Measurements from ENCODE around the gene ITPR1.

Gene ITPR1

DNA sequence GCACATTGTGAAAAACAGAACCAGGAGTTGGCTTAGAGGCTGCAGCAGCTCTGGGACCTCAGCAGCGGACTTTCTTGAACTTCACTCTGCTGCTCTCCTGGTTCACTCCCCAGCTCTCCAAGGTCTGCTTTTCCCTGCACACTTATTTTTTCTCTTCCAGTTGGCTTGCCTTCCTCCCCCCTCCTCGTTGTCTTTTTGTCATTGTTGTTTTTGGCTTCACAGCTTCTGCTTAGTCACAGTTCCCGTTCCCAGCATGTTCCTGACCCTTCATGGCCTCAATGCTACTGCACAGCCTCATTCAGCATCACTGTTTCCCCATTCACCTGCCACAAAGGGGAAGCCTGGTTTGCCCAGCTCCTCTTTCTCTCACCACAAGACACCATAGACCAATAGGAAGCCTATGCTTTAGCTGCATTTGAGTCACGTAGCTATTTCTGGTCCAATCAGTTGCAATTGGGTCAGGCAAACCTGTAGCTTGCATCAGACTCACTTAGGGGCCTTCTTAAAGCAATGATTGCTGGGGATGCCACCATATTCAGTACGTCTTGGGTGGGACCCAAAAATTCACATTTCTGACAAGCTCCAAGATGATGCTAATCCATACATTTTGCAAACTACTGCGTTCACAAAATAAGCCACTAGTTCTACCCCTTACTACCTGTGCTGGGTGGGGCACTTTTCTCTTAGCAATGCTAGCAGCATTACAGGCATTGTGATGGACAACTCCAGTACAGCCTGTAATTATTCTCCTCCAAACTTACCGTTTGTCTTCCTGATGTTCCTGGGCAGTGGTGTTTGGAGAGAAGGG is 18.3 kb upstream of the ITPR1 start:
- Histone ChIP-seq H3K4me3 (ENCODE audit: low read length) (no peak overlapping the region), H3K4ac (ENCODE audit: low read depth, low read length) (no peak overlapping the region), H3K27ac (ENCODE audit: low read depth, low read length) (no peak overlapping the region), H2BK120ac (ENCODE audit: low read depth, low read length) (no peak overlapping the region), H3K79me2 (ENCODE audit: control insufficient read depth, insufficient read depth, low read length) (no peaks in the 10 kb centered on the region), H2BK5ac (ENCODE audit: low read length) (no peak overlapping the region), H3K18ac (ENCODE audit: low read length) (no peak overlapping the region), H3K56ac (ENCODE audit: low read length) (no peak overlapping the region), H4K5ac (ENCODE audit: low read length) (no peak overlapping the region), H3K79me1 (ENCODE audit: low read length) (no peaks in the 10 kb centered on the region), H3K9ac (ENCODE audit: low read length) (no peak overlapping the region), H3K23ac (ENCODE audit: low read length) (no peak overlapping the region), H4K8ac (ENCODE audit: low read depth, low read length) (no peak overlapping the region), H2AK5ac (ENCODE audit: low read length) (no peak overlapping the region), H2BK15ac (replicated peaks; ENCODE audit: low read depth) (no peak overlapping the region), H3K27me3 (ENCODE audit: insufficient read depth, low read length, poor library complexity) (no peaks in the 10 kb centered on the region), H3K4me2 (ENCODE audit: low read length) (no peak overlapping the region), H3K36me3 (ENCODE audit: control insufficient read depth, insufficient read depth, low read length) (no peaks in the 10 kb centered on the region), H3K4me1 (ENCODE audit: control insufficient read depth, low read depth, low read length) (no peaks in the 10 kb centered on the region)
- WGBS (ENCODE audit: extremely low coverage, insufficient coverage, low lambda C conversion rate) = no CpG with 5 or more reads among the region's 7 CpGs
- no peak for DNase-seq

GRCh38 chr3:4475804-4476203 is 17.3 kb upstream of the ITPR1 start:
- Histone ChIP-seq H3K36me3 (ENCODE audit: control insufficient read depth, insufficient read depth, low read length) (no peaks in the 10 kb centered on the region), H3K27me3 (ENCODE audit: insufficient read depth, low read length, poor library complexity) (no peaks in the 10 kb centered on the region), H3K79me1 (ENCODE audit: low read length) (no peaks in the 10 kb centered on the region), H3K18ac (ENCODE audit: low read length) (no peak overlapping the region), H3K27ac (ENCODE audit: low read depth, low read length) (no peak overlapping the region), H2BK15ac (replicated peaks; ENCODE audit: low read depth) (no peak overlapping the region), H3K4ac (ENCODE audit: low read depth, low read length) (no peak overlapping the region), H2BK5ac (ENCODE audit: low read length) (no peak overlapping the region), H3K4me1 (ENCODE audit: control insufficient read depth, low read depth, low read length) (no peaks in the 10 kb centered on the region), H3K9ac (ENCODE audit: low read length) (no peak overlapping the region), H4K8ac (ENCODE audit: low read depth, low read length) (no peak overlapping the region), H3K79me2 (ENCODE audit: control insufficient read depth, insufficient read depth, low read length) (no peaks in the 10 kb centered on the region), H4K5ac (ENCODE audit: low read length) (no peak overlapping the region), H2AK5ac (ENCODE audit: low read length) (no peak overlapping the region), H2BK120ac (ENCODE audit: low read depth, low read length) (no peak overlapping the region), H3K23ac (ENCODE audit: low read length) (no peak overlapping the region), H3K4me3 (ENCODE audit: low read length) (no peak overlapping the region), H3K56ac (ENCODE audit: low read length) (no peak overlapping the region), H3K4me2 (ENCODE audit: low read length) (no peak overlapping the region)
- no peak for DNase-seq

GRCh38 chr3:4476496-4476895 is 16.7 kb upstream of the ITPR1 start:
- no peak overlapping the region for H3K56ac ChIP-seq (ENCODE audit: low read length)
- no peak overlapping the region for H4K8ac ChIP-seq (ENCODE audit: low read depth, low read length)
- H2BK5ac ChIP-seq (ENCODE audit: low read length) = no peak overlapping the region
- no peak overlapping the region for H3K4me2 ChIP-seq (ENCODE audit: low read length)
- H2BK120ac ChIP-seq (ENCODE audit: low read depth, low read length) = no peak overlapping the region
- no peak overlapping the region for H3K4ac ChIP-seq (ENCODE audit: low read depth, low read length)
- DNase-seq = no peak
- WGBS (ENCODE audit: extremely low coverage, insufficient coverage, low lambda C conversion rate) = no CpG with 5 or more reads among the region's 1 CpG
- no peak overlapping the region for H2BK15ac ChIP-seq (replicated peaks; ENCODE audit: low read depth)
- no peaks in the 10 kb centered on the region for H3K36me3 ChIP-seq (ENCODE audit: control insufficient read depth, insufficient read depth, low read length)
- no peak overlapping the region for H3K27ac ChIP-seq (ENCODE audit: low read depth, low read length)
- H2AK5ac ChIP-seq (ENCODE audit: low read length) = no peak overlapping the region
- H3K9ac ChIP-seq (ENCODE audit: low read length) = no peak overlapping the region
- H3K79me2 ChIP-seq (ENCODE audit: control insufficient read depth, insufficient read depth, low read length) = no peaks in the 10 kb centered on the region
- H3K4me3 ChIP-seq (ENCODE audit: low read length) = no peak overlapping the region
- no peak overlapping the region for H3K23ac ChIP-seq (ENCODE audit: low read length)
- H3K4me1 ChIP-seq (ENCODE audit: control insufficient read depth, low read depth, low read length) = no peaks in the 10 kb centered on the region
- no peaks in the 10 kb centered on the region for H3K79me1 ChIP-seq (ENCODE audit: low read length)
- no peak overlapping the region for H3K18ac ChIP-seq (ENCODE audit: low read length)
- H3K27me3 ChIP-seq (ENCODE audit: insufficient read depth, low read length, poor library complexity) = no peaks in the 10 kb centered on the region
- H4K5ac ChIP-seq (ENCODE audit: low read length) = no peak overlapping the region

- Histone ChIP-seq H2AK5ac (ENCODE audit: low read length) (no peak overlapping the region), H3K36me3 (ENCODE audit: control insufficient read depth, insufficient read depth, low read length) (no peaks in the 10 kb centered on the region), H4K5ac (ENCODE audit: low read length) (no peak overlapping the region), H3K4me2 (ENCODE audit: low read length) (no peak overlapping the region), H2BK120ac (ENCODE audit: low read depth, low read length) (no peak overlapping the region), H3K27me3 (ENCODE audit: insufficient read depth, low read length, poor library complexity) (no peaks in the 10 kb centered on the region), H2BK15ac (replicated peaks; ENCODE audit: low read depth) (peak overlapping the region; percentile 57), H4K8ac (ENCODE audit: low read depth, low read length) (no peak overlapping the region), H3K79me2 (ENCODE audit: control insufficient read depth, insufficient read depth, low read length) (no peaks in the 10 kb centered on the region), H2BK5ac (ENCODE audit: low read length) (no peak overlapping the region), H3K27ac (ENCODE audit: low read depth, low read length) (no peak overlapping the region), H3K79me1 (ENCODE audit: low read length) (no peaks in the 10 kb centered on the region), H3K4ac (ENCODE audit: low read depth, low read length) (no peak overlapping the region), H3K56ac (ENCODE audit: low read length) (no peak overlapping the region), H3K4me3 (ENCODE audit: low read length) (no peak overlapping the region), H3K23ac (ENCODE audit: low read length) (no peak overlapping the region), H3K18ac (ENCODE audit: low read length) (no peak overlapping the region), H3K4me1 (ENCODE audit: control insufficient read depth, low read depth, low read length) (no peaks in the 10 kb centered on the region), H3K9ac (ENCODE audit: low read length) (no peak overlapping the region)
- no peak for DNase-seq
- WGBS (ENCODE audit: extremely low coverage, insufficient coverage, low lambda C conversion rate) = no CpG with 5 or more reads among the region's 3 CpGs
Observed at GRCh38 chr3:4478261-4478660, 14.9 kb upstream of the ITPR1 start.

DNA sequence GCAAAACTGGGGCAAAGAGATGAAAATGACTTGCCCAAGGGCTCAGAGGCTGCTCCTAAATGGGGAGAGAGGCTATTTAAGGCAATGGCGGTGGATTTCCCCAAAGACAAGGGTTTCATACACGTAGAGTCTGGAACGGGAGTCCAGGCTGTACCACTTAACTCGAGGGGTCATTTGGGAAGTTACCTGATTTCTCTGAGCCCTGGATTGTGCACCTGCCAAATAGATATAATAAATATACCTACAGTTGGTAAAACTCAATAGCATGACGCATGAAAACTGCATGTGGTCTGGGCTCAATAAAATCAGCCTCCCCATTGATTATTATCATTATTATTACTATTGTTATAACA is 1.3 kb upstream of the ITPR1 start:
- no peaks in the 10 kb centered on the region for H3K79me1 ChIP-seq (ENCODE audit: low read length)
- H3K4me2 ChIP-seq (ENCODE audit: low read length) = peak overlapping the region; percentile 89
- H3K4ac ChIP-seq (ENCODE audit: low read depth, low read length) = no peak overlapping the region
- H2AK5ac ChIP-seq (ENCODE audit: low read length) = no peak overlapping the region
- H3K18ac ChIP-seq (ENCODE audit: low read length) = no peak overlapping the region
- H2BK15ac ChIP-seq (replicated peaks; ENCODE audit: low read depth) = no peak overlapping the region
- H3K23ac ChIP-seq (ENCODE audit: low read length) = no peak overlapping the region
- H3K9ac ChIP-seq (ENCODE audit: low read length) = no peak overlapping the region
- no CpG with 5 or more reads among the region's 5 CpGs for WGBS (ENCODE audit: extremely low coverage, insufficient coverage, low lambda C conversion rate)
- H3K27me3 ChIP-seq (ENCODE audit: insufficient read depth, low read length, poor library complexity) = no peaks in the 10 kb centered on the region
- H3K27ac ChIP-seq (ENCODE audit: low read depth, low read length) = no peak overlapping the region
- H2BK120ac ChIP-seq (ENCODE audit: low read depth, low read length) = no peak overlapping the region
- H3K4me3 ChIP-seq (ENCODE audit: low read length) = no peak overlapping the region
- H3K79me2 ChIP-seq (ENCODE audit: control insufficient read depth, insufficient read depth, low read length) = no peaks in the 10 kb centered on the region
- no peak overlapping the region for H4K8ac ChIP-seq (ENCODE audit: low read depth, low read length)
- DNase-seq = no peak
- no peak overlapping the region for H2BK5ac ChIP-seq (ENCODE audit: low read length)
- no peak overlapping the region for H4K5ac ChIP-seq (ENCODE audit: low read length)
- no peaks in the 10 kb centered on the region for H3K4me1 ChIP-seq (ENCODE audit: control insufficient read depth, low read depth, low read length)
- no peak overlapping the region for H3K56ac ChIP-seq (ENCODE audit: low read length)
- H3K36me3 ChIP-seq (ENCODE audit: control insufficient read depth, insufficient read depth, low read length) = no peaks in the 10 kb centered on the region
